Muscle layer of colon (tissue), 2 donors: ENCODE measurements around the gene NME7.
"Not testable (repeated sequence)": the region's sequence is repeated elsewhere in the genome, so short reads cannot be mapped to it uniquely, and the experiment has no call there.

Experiments
- H3K27ac ChIP-seq: one replicate; pipeline ENCODE4 v1.7.0; 2013; ENCODE audit warnings: low read depth, mild to moderate bottlenecking, low read length, moderate library complexity
- H3K27me3 ChIP-seq, 2 donors: one replicate each; pipeline ENCODE4 v1.7.0; 2013; ENCODE audit warnings: low read length in 2 of 2, mild to moderate bottlenecking in 2 of 2; ENCODE audit not compliant: insufficient read depth in 2 of 2, control insufficient read depth in 1 of 2
- H3K36me3 ChIP-seq: one replicate; pipeline ENCODE4 v1.7.0; 2013; ENCODE audit warnings: mild to moderate bottlenecking, low read length; ENCODE audit not compliant: insufficient read depth
- H3K4me1 ChIP-seq: one replicate; pipeline ENCODE4 v1.7.0; 2013; ENCODE audit warnings: mild to moderate bottlenecking, low read length; ENCODE audit not compliant: insufficient read depth
- H3K4me3 ChIP-seq, 2 donors: one replicate each; pipeline ENCODE4 v1.7.0; 2013; ENCODE audit warnings: low read length in 2 of 2, low read depth in 1 of 2, mild to moderate bottlenecking in 1 of 2, moderate library complexity in 1 of 2
- H3K9ac ChIP-seq: one replicate; pipeline ENCODE4 v1.7.0; 2013; ENCODE audit warnings: low read length
- H3K9me3 ChIP-seq: one replicate; pipeline ENCODE4 v1.7.0; 2013; ENCODE audit warnings: mild to moderate bottlenecking, low read length
- donor health status: abdominal sarcoma.
- donor health status: Adenocarcinoma of cecum.

NME7 gene

DNA sequence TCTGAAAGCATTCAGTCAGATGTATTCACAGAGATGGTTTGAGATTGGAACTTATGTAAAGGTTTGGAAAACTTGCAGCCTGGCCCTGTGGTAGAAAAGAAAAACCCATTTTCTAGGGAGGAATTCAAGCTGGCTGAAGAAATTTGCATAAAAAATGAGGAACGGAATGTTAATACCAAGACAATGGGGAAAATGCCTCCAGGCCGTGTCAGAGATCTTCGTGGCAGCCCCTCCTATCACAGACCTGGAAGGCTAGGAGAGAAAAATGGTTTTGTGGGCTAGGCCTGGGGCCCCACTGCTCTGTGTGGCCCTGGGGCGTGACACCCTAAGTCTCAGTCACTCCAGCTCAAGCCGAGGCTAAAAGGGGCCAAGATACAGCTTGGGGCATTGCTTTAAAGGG lies 26.7 kb downstream of the NME7 start:
- Histone ChIP-seq H3K27ac (no peak overlapping the region), H3K4me1 (no peaks in the 10 kb centered on the region), H3K9ac (no peak overlapping the region), H3K4me3 (no peak overlapping the region), H3K36me3 (no peaks in the 10 kb centered on the region), H3K9me3 (no peaks in the 10 kb centered on the region), H3K27me3 (no peaks in the 10 kb centered on the region)

DNA sequence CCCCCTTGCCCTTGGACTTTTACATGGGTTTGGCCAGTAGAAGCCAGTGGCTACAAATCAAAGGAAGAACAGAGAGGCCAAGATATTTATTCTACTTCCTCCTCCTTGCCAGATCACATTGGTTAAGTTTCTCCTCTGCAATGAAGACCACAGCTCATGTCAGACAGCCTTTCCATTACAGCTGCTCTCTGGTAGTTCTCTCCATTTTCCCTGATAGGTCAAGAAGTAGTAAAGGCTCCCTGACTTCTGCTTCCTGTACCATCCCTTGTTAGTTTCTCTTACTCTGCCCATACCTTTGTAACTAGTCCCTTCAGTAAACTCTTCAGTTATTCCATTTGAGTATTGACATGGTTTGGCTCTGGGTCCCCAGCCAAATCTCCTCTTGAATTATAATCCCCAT lies 27.8 kb downstream of the NME7 start:
- H3K27ac ChIP-seq, result no peak overlapping the region
- no peaks in the 10 kb centered on the region for H3K27me3 ChIP-seq
- no peaks in the 10 kb centered on the region for H3K9me3 ChIP-seq
- H3K9ac ChIP-seq, result no peak overlapping the region
- no peaks in the 10 kb centered on the region for H3K36me3 ChIP-seq
- H3K4me1 ChIP-seq, result no peaks in the 10 kb centered on the region
- H3K4me3 ChIP-seq, result no peak overlapping the region

DNA sequence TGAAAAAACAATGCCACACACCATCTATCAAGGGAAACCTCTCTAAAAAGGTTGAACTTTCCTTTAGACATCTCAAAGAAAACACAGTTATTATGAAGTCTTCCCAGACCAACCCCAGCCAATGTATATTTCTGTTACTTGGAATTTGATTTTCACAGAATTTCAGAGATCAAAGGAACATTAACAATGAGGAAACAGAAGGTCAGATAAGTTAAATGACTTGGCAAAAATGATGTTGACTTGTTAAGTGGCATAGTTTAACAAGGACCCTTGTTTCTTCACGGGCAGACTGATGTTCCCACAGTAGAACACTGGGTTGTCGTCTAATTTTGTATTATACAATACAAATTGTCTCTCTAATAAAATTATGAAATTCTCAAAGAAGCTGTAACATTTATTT lies 29.0 kb downstream of the NME7 start:
- Histone ChIP-seq H3K9me3 (no peaks in the 10 kb centered on the region), H3K27me3 (no peaks in the 10 kb centered on the region)

DNA sequence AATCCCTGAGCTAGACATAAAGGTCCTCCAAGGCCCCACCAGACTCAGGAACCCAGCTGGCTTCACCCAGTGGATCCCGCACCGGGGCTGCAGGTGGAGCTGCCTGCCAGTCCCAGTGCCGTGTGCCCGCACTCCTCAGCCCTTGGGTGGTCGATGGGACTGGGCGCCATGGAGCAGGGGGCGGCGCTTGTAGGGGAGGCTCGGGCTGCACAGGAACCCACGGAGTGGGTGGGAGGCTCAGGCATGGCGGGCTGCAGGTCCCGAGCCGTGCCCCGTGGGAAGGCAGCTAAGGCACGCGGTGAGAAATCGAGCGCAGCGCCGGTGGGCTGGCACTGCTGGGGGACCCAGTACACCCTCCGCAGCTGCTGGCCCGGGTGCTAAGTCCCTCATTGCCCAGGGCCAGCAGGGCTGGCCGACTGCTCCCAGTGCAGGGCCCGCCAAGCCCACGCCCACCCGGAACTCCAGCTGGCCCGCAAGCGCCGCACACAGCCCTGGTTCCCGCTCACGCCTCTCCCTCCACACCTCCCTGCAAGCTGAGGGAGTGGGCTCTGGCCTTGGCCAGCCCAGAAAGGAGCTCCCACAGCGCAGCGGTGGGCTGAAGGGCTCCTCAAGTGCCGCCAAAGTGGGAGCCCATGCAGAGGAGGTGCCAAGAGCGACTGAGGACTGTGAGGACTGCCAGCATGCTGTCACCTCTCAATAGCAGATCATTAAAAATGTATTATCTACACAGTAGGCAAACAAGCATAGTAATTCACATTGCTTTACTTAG lies 30.5 kb downstream of the NME7 start:
- not testable (repeated sequence) for H3K27ac ChIP-seq, H3K9me3 ChIP-seq, H3K27me3 ChIP-seq, H3K4me3 ChIP-seq, H3K36me3 ChIP-seq, H3K9ac ChIP-seq, H3K4me1 ChIP-seq

More for the DNA sequence above, 29.0 kb downstream of the NME7 start:
- Histone ChIP-seq H3K36me3 (no peaks in the 10 kb centered on the region), H3K4me3 (no peak overlapping the region), H3K27ac (no peak overlapping the region), H3K9ac (no peak overlapping the region), H3K4me1 (no peaks in the 10 kb centered on the region)

- not testable (repeated sequence) for H3K27ac ChIP-seq, H3K4me3 ChIP-seq, H3K4me1 ChIP-seq, H3K27me3 ChIP-seq, H3K9ac ChIP-seq, H3K36me3 ChIP-seq, H3K9me3 ChIP-seq
These were observed 32.9 kb downstream of the NME7 start for GRCh38 chr1:169334727-169335126.

DNA sequence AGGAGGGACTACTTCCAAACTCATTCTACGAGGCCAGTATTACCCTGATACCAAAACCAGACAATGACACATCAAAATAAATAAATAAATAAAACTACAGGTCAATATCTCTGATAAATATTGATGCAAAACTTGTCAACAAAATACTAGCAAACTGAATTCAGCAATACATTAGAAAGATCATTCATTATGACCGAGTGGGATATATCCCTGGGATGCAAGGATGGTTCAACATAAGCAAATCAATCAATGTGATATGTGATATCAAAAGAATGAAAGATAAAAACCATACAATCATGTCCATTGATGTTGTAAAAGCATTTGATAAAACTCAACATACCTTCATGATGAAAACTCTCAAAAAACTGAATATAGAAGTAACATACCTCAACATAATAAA lies 36.7 kb downstream of the NME7 start:
- H3K27ac ChIP-seq, result no peak overlapping the region
- H3K9me3 ChIP-seq, result no peaks in the 10 kb centered on the region
- no peaks in the 10 kb centered on the region for H3K36me3 ChIP-seq
- no peaks in the 10 kb centered on the region for H3K27me3 ChIP-seq
- no peaks in the 10 kb centered on the region for H3K4me1 ChIP-seq
- no peak overlapping the region for H3K9ac ChIP-seq
- H3K4me3 ChIP-seq, result no peak overlapping the region

- H3K4me1 ChIP-seq, result no peaks in the 10 kb centered on the region
- H3K36me3 ChIP-seq, result no peaks in the 10 kb centered on the region
- no peaks in the 10 kb centered on the region for H3K27me3 ChIP-seq
These were observed 38.2 kb downstream of the NME7 start for GRCh38 chr1:169329383-169329782.

DNA sequence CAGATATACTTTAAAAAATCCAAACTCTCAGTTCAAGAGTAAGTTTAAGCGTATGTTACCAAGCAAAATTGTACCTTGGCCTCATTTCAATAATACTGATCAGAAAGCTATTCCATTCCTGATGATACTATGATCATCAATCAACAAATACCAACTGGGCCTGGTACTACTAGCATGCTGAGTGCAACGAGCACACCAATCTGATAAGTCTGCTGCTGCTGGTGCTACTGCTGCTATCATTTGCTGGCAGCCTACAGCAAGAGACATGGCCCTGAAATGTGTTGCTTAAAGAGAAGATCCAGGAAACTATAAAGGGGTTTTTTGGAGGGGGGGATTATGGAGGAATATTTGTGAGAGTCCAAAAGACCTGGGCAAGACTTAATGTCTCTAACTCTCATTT lies 39.7 kb downstream of the NME7 start:
- Histone ChIP-seq H3K4me3 (no peak overlapping the region), H3K36me3 (no peaks in the 10 kb centered on the region), H3K27me3 (no peaks in the 10 kb centered on the region), H3K9me3 (no peaks in the 10 kb centered on the region), H3K9ac (no peak overlapping the region), H3K27ac (no peak overlapping the region), H3K4me1 (no peaks in the 10 kb centered on the region)

More at GRCh38 chr1:169329383-169329782, 38.2 kb downstream of the NME7 start:
- Histone ChIP-seq H3K9ac (no peak overlapping the region), H3K9me3 (no peaks in the 10 kb centered on the region), H3K27ac (no peak overlapping the region), H3K4me3 (no peak overlapping the region)

DNA sequence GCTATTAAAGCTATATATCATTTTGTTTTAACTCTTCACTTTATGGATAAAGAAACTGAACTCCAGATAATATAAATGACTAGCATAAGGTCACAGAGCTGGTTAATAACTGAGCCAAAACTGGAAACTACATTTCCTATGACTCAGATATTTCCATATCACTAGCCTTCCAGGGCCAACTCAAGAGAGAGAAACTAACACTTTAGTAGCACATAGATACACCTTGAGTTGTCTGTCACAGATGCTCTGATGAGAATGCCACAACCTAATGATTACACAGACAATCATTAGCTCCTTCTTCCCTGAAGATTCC lies 40.7 kb downstream of the NME7 start:
- no peaks in the 10 kb centered on the region for H3K4me1 ChIP-seq
- no peak overlapping the region for H3K27ac ChIP-seq
- H3K4me3 ChIP-seq, result no peak overlapping the region
- no peaks in the 10 kb centered on the region for H3K9me3 ChIP-seq
- H3K36me3 ChIP-seq, result no peaks in the 10 kb centered on the region
- H3K9ac ChIP-seq, result no peak overlapping the region
- no peaks in the 10 kb centered on the region for H3K27me3 ChIP-seq

GRCh38 chr1:169326261-169326955 lies 41.2 kb downstream of the NME7 start:
- H3K9me3 ChIP-seq, result no peaks in the 10 kb centered on the region
- H3K4me3 ChIP-seq, result no peak overlapping the region
- no peaks in the 10 kb centered on the region for H3K36me3 ChIP-seq
- no peak overlapping the region for H3K9ac ChIP-seq
- no peaks in the 10 kb centered on the region for H3K4me1 ChIP-seq
- H3K27me3 ChIP-seq, result no peaks in the 10 kb centered on the region
- no peak overlapping the region for H3K27ac ChIP-seq

DNA sequence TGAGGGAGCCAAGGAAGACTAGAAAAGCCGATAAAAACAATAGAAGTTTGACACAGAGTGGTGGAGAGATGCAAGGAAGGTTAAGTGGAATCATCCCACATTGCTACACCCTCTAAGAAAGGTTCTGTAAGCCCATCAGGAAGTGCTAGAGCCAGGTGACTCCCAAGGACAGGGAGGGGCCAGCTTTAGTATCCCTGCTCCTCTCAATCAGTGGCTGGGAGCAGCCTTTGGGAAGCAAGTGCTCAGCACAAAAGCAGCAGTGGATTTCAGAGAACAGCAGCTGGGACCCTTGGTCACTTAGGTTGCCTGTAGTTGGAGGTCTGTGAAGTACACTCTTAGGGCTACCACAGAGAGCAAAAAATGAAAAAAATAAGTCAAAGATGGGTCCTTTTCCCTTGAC lies 42.5 kb downstream of the NME7 start:
- no peaks in the 10 kb centered on the region for H3K4me1 ChIP-seq
- no peak overlapping the region for H3K4me3 ChIP-seq
- H3K9me3 ChIP-seq, result no peaks in the 10 kb centered on the region
- H3K36me3 ChIP-seq, result no peaks in the 10 kb centered on the region
- H3K9ac ChIP-seq, result no peak overlapping the region
- no peak overlapping the region for H3K27ac ChIP-seq
- H3K27me3 ChIP-seq, result no peaks in the 10 kb centered on the region

GRCh38 chr1:169322138-169322537 lies 45.5 kb downstream of the NME7 start:
- Histone ChIP-seq H3K9me3 (no peaks in the 10 kb centered on the region), H3K27me3 (no peaks in the 10 kb centered on the region), H3K27ac (no peak overlapping the region), H3K4me3 (no peak overlapping the region), H3K36me3 (no peaks in the 10 kb centered on the region), H3K4me1 (no peaks in the 10 kb centered on the region), H3K9ac (no peak overlapping the region)
